ENCODE measurements around the gene SYT17. TPM values are rescaled to one million over a fixed set of nuclear protein-coding genes. Genes with fewer than 3 reads are reported as not detected.

The SYT17 gene
- polyA plus RNA-seq, 3 donors: 9.3 to 10.5 (median 9.4) TPM

GRCh38 chr16:19235886-19236285 is 67.8 kb downstream of the SYT17 start:
- no peak for DNase-seq (ENCODE audit: extremely low read depth in 1 of 11, low read depth in 9 of 11, low spot score in 4 of 11)

GRCh38 chr16:19236561-19237209 is 68.6 kb downstream of the SYT17 start:
- DNase-seq (ENCODE audit: extremely low read depth in 1 of 11, low read depth in 9 of 11, low spot score in 4 of 11): no peak

DNA sequence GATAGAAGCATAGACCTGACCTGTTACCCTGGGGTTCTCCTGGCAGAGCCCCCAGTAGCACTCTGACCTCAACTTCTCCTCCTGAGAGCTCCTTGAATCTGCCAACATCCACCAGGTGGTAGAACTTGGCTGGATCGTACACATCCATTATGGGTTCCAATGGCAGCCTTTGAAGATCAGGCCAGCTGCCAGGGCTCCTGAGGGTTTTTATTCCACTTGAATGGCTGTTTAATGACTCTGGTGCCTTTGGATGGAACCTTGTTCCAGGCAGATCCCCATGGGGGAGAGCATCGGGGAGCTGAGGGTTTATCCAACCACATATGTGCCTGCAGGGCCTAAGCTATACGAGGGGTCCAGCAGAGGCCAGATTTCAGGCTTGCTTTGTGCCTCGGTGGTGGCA is 70.4 kb downstream of the SYT17 start:
- no peak for DNase-seq (ENCODE audit: extremely low read depth in 1 of 11, low read depth in 9 of 11, low spot score in 4 of 11)

GRCh38 chr16:19239511-19240155 is 71.6 kb downstream of the SYT17 start:
- DNase-seq (ENCODE audit: extremely low read depth in 1 of 11, low read depth in 9 of 11, low spot score in 4 of 11): no peak

- DNase-seq (ENCODE audit: extremely low read depth in 1 of 11, low read depth in 9 of 11, low spot score in 4 of 11): no peak
These were observed 72.5 kb downstream of the SYT17 start for GRCh38 chr16:19240494-19240893.

DNA sequence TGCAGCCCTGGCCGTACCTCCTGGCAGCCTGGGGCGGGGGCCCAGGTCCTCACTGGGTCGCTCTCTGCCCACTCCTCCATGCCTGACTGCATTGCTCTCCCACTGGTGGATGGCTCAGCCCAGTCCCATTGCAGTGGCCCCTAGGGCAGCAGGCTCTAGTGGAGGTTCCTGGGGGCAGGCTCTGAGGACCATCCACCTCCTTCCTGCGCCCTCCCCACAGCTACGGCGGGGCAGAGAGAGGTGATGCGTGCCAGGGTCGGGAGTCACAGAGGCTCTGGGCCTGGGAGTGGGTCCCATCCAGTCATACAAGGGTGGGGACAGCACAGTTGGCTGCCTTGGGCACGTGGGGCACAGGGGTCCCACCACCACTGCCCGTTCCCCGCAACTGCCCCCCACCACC is 73.5 kb downstream of the SYT17 start:
- DNase-seq (ENCODE audit: extremely low read depth in 1 of 11, low read depth in 9 of 11, low spot score in 4 of 11): no peak

DNA sequence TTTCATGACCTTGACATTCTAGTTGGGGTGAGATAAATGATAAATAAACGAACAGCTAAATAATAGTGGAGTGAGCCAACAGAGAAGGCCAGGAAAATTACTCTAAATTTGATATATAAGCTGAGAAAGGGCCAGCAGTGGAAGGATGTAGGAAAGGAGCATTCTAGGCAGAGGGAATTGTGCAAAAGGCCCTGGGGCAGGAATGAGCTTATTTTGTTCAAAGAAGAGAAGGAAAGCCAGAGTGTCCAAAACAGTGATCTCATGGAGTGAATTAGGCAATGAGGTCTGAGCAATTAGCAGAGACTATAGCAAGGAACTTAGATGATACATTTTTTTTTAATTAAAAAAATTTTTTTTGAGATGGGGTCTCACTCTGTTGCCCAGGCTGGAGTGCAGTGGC is 74.1 kb downstream of the SYT17 start:
- DNase-seq (ENCODE audit: extremely low read depth in 1 of 11, low read depth in 9 of 11, low spot score in 4 of 11): no peak

- DNase-seq (ENCODE audit: extremely low read depth in 1 of 11, low read depth in 9 of 11, low spot score in 4 of 11): no peak
These were observed 75.0 kb downstream of the SYT17 start for GRCh38 chr16:19242987-19243575.

DNA sequence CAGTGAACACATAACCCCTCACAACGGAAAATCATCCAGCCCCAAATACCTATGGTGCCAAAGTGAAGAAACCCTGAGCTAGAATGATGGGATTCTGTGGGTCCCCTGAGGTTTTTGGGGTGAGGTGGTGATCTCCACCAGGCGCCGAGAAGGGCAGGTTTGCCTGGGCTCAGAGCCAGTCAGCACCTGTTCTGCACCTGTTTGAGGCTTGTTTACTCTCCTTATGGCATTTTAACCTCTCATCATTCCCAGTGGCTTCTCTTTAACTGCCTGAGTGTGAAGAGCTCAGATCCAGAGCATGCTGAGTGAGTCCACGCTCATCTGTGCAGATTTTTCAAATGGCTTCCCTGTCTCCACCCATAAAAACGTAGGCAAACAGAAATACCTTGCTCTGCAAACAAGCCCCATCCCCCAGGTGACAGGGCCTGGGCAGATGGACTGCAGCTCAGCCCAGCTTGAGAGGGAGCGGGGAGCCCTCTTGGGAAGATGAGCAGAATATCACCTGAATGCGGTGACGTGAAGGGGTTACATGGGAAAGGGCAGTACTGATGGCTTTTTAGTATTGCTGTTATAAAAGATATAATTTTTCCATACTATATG is 77.4 kb downstream of the SYT17 start:
- no peak for DNase-seq (ENCODE audit: extremely low read depth in 1 of 11, low read depth in 9 of 11, low spot score in 4 of 11)

DNA sequence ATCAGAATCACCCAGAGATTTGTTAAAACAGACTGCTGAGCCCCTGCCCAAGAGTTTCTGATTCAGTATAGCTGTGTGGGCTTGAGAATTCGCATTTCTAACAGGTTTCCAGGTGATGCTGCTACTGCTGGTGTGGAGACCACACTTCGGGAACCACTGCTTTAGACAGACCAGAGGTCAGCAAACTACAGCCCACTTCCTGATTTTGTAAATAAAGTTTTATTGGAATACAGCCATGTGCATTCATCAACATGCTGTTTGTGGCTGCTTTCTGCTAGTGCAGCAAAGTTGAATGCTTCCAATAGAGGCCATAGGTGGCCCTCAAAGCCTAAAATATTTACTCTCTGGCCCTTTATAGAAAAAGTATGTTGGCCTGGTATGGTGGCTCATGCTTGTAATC is 84.9 kb downstream of the SYT17 start:
- no peak for DNase-seq (ENCODE audit: extremely low read depth in 1 of 11, low read depth in 9 of 11, low spot score in 4 of 11)

DNA sequence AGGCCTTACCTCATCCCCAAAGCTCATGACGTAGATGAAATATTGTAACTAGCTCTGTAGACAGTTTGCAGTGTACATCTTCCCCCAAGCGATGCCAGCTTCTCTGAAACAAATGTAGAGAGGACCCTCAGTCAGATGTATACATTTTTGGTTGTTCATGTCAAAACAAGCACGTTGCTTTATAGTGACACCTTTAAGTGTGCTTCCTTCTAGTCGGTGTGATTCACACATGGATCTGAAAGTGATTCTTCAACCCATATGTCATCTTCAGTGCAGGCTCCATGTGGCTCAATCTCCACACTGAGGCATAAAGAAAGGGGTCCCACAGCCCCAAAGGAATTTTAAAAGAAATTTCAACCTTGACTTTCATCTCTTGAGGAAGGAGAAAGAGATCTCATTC is 86.6 kb downstream of the SYT17 start:
- DNase-seq (ENCODE audit: extremely low read depth in 1 of 11, low read depth in 9 of 11, low spot score in 4 of 11): no peak

DNA sequence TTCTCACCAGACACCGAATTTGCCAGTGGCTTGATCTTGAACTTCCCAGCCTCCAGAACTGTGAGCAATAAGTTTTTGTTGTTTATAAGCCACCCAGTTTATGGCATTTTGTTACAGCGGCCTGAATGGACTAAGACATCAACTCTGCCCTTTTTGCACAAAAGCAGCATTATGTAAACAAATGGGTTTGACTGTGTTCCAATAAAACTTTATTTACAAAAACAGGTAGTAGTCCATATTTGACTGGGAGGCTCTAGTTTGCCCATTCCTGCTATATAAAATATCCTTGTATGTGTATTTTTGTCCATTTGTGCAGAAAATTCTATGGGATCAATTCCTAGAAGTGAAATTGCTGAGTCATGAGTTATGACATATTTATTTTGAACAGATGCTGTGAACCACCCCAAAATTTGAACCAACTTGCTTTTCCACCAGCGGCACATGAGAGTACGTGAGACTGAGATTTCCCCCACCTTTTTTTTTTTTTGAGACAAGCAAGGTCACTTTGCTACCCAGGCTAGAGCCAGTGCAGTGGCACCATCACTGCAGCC is 96.2 kb downstream of the SYT17 start:
- no peak for DNase-seq (ENCODE audit: extremely low read depth in 1 of 11, low read depth in 9 of 11, low spot score in 4 of 11)

DNA sequence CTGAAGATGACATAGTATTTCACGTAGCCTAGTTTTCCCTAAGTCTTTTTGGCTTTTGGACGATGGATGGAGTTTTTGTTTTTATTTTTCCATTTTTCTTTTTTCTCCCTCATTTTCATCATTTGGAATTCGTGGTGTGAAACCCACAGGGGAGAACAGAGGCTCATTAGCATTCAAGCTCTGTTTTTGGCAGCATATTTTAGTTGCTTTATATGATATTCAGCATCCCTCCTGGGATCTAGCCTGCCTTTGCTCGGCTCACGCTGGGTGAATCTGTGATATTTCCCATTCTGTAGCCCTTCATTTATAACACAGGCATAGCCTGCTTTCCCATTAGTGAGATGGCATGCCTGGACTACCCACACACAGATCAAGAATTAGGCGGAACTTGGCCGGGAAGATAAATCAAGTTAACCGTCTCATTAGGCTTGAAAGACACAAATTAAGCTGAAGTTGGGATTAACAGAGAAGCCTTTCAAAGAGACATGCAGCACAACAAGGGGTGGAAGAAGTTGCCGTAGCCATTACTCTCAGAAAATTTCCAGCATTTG is 97.4 kb downstream of the SYT17 start:
- DNase-seq (ENCODE audit: extremely low read depth in 1 of 11, low read depth in 9 of 11, low spot score in 4 of 11): no peak

- DNase-seq (ENCODE audit: extremely low read depth in 1 of 11, low read depth in 9 of 11, low spot score in 4 of 11): no peak
These were observed 98.7 kb downstream of the SYT17 start for GRCh38 chr16:19266774-19267173.

DNA sequence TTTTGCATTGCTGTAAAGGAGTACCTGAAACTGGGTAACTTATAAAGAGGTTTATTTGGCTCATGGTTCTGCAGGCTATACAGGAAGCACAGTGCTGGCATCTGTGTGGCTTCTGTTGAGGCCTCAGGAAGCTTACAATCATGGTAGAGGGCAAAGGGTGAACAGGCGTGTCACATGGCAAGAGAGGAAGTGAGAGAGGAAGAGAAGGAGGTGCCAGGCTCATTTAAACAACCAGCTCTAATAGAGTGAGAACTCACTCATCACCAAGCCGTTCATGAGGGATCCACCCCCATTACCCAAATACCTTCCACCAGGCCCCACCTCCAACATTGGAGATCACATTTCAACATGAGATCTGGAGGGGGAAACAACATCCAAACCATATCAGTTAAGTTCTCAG is 101.1 kb downstream of the SYT17 start:
- DNase-seq (ENCODE audit: extremely low read depth in 1 of 11, low read depth in 9 of 11, low spot score in 4 of 11): no peak

DNA sequence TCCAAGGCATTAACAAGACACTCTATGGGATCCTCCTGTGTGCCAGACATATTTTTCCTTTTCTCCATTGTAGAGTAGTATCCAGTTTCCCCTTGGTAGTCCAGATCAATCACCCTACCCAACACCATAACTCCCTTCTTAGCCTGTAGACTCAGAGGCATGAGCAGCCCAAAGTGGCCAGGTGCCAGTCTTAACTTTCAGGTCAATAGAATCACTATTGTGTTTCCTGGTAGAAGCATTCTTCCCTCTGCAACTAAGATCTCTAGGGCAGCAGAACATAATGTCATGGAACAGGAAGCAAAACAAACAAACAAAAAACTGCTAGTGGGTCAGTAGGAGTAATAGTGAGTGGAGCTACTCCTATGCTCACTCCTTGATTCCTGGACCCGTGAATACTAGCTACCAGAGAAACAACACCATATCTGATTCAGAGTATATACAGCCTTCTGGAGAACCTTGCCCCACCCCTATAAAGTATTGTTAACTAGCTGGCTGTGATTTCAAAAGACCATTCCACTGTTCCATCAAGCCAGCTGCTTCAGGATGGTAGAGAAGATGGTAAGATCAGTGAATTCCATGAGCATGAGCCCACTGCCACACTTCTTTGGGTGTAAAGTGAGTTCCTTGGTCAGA is 106.2 kb downstream of the SYT17 start:
- DNase-seq (ENCODE audit: extremely low read depth in 1 of 11, low read depth in 9 of 11, low spot score in 4 of 11): no peak

GRCh38 chr16:19278403-19278802 is 110.4 kb downstream of the SYT17 start:
- DNase-seq (ENCODE audit: extremely low read depth in 1 of 11, low read depth in 9 of 11, low spot score in 4 of 11): no peak

- no peak for DNase-seq (ENCODE audit: extremely low read depth in 1 of 11, low read depth in 9 of 11, low spot score in 4 of 11)
These were observed 113.2 kb downstream of the SYT17 start for GRCh38 chr16:19281246-19281645.

GRCh38 chr16:19282101-19282500 is 114.1 kb downstream of the SYT17 start:
- DNase-seq (ENCODE audit: extremely low read depth in 1 of 11, low read depth in 9 of 11, low spot score in 4 of 11): no peak

Data from renal cortex interstitium (tissue), 11 donors.